CD4-positive, alpha-beta memory T cell (primary cell): ENCODE measurements around the gene CFAP97D2. TPM values are rescaled to one million over a fixed set of nuclear protein-coding genes. Genes with fewer than 3 reads are reported as not detected.
"Not testable (repeated sequence)": the region's sequence is repeated elsewhere in the genome, so short reads cannot be mapped to it uniquely, and the experiment has no call there.

Source experiments
- CTCF ChIA-PET: fragments of 350-600 bp; sonication (Branson Sonifier 250); formaldehyde crosslinking; loops from one replicate; lab custom pipeline; 2021; ENCODE audit warnings: inconsistent platforms; ENCODE audit not compliant: partially characterized antibody; lab: Charles Lee
- POLR2A ChIA-PET: fragments of 350-600 bp; sonication (Branson Sonifier 250); formaldehyde crosslinking; loops from one replicate; lab custom pipeline; 2021; ENCODE audit not compliant: partially characterized antibody; lab: Charles Lee
- DNase-seq, 5 donors: peaks; one replicate each; pipeline versions ENCODE4 v3.0.0 to v3.0.0-alpha.2; 2020 to 2022; ENCODE audit warnings: mixed read lengths in 1 of 5
- H3K27ac ChIP-seq: one replicate; pipeline ENCODE4 v1.7.0; 2013; ENCODE audit warnings: low read depth, low read length
- H3K27me3 ChIP-seq: 2 replicates; pipeline ENCODE4 v1.7.0; 2013; ENCODE audit warnings: mild to moderate bottlenecking, low read length, moderate library complexity; ENCODE audit not compliant: insufficient read depth
- H3K36me3 ChIP-seq: 2 replicates; pipeline ENCODE4 v1.7.0; 2013; ENCODE audit warnings: mild to moderate bottlenecking, low read length, moderate library complexity; ENCODE audit not compliant: insufficient read depth
- H3K4me1 ChIP-seq: 2 replicates; pipeline ENCODE4 v1.7.0; 2013; ENCODE audit warnings: mild to moderate bottlenecking, low read length, moderate library complexity; ENCODE audit not compliant: insufficient read depth
- H3K4me3 ChIP-seq, 2 donors: one replicate each; pipeline ENCODE4 v1.7.0; 2013; ENCODE audit warnings: low read length in 2 of 2, mild to moderate bottlenecking in 1 of 2
- H3K9me3 ChIP-seq, 2 donors: one replicate each; pipeline ENCODE4 v1.7.0; 2013; ENCODE audit warnings: low read length in 2 of 2, control low read depth in 1 of 2; ENCODE audit not compliant: control insufficient read depth in 1 of 2
- H3K27ac Mint-ChIP-seq, 7 donors: one replicate each; pipeline ENCODE4 v1.8.0; 2020 to 2021; ENCODE audit warnings: mixed read lengths in 7 of 7, mild to moderate bottlenecking in 6 of 7, inconsistent platforms in 3 of 7, moderate library complexity in 3 of 7
- H3K27me3 Mint-ChIP-seq, 2 donors: one replicate each; pipeline ENCODE4 v1.8.0; 2020 to 2021; ENCODE audit warnings: mixed read lengths in 2 of 2
- H3K36me3 Mint-ChIP-seq, 2 donors: one replicate each; pipeline ENCODE4 v1.8.0; 2020 to 2021; ENCODE audit warnings: mixed read lengths in 2 of 2, inconsistent platforms in 1 of 2, mild to moderate bottlenecking in 1 of 2
- H3K4me1 Mint-ChIP-seq, 4 donors: one replicate each; pipeline ENCODE4 v1.8.0; 2020 to 2021; ENCODE audit warnings: mixed read lengths in 4 of 4, mild to moderate bottlenecking in 1 of 4
- H3K4me3 Mint-ChIP-seq, 8 donors: one replicate each; pipeline ENCODE4 v1.8.0; 2020 to 2021; ENCODE audit warnings: mixed read lengths in 8 of 8, mild to moderate bottlenecking in 7 of 8, moderate library complexity in 6 of 8, inconsistent platforms in 3 of 8
- H3K9me3 Mint-ChIP-seq, 8 donors: one replicate each; pipeline ENCODE4 v1.8.0; 2020 to 2021; ENCODE audit warnings: mixed read lengths in 8 of 8, mild to moderate bottlenecking in 5 of 8, inconsistent platforms in 3 of 8, moderate library complexity in 1 of 8
- intact Hi-C: fragments of 100-400 bp; cut with micrococcal nuclease; formaldehyde crosslinking; loops from one replicate; pipeline ENCODE4 v1.15.1; 2023
- polyA plus RNA-seq, 2 donors: library from polyadenylated mRNA; unstranded; fragments of 300-500 nt; fragmentation: Illumina TruSeq; gene quantifications; one replicate each; pipeline ENCODE4 v1.2.3, GENCODE V29; 2021
- total RNA-seq, 2 experiments: library from RNA; stranded (reverse); gene quantifications; one replicate each; pipeline ENCODE4 v1.2.3, GENCODE V29; 2021

Gene CFAP97D2
- total and polyA plus RNA-seq, 4 experiments from 2014 or later = not detected

- POLR2A ChIA-PET = interaction anchor here (1.0 to 2.6 kb wide), 5 partner anchors 8 to 42 kb away, joined by 3 to 23 read pairs (median 5); partner anchors contain the start of gene RASA3
- H3K36me3 ChIP-seq = no peaks in the 10 kb centered on the region
- Mint-ChIP-seq H3K27me3 (no peaks in the 10 kb centered on the region), H3K36me3 (no peaks in the 10 kb centered on the region), H3K4me1 (peaks cover 65 to 86% (median 77%) of the 10 kb centered on the region in 4 donors), H3K9me3 (peaks cover 0 to 7% (median 0%) of the 10 kb centered on the region in 8 donors), H3K27ac (peak overlapping the region; percentile 82 to 98 (median 95)), H3K4me3 (peak overlapping the region; percentile 58 to 87 (median 74))
- H3K27me3 ChIP-seq = no peaks in the 10 kb centered on the region
- H3K9me3 ChIP-seq = no peaks in the 10 kb centered on the region
- CTCF ChIA-PET = no interaction called here
- H3K27ac ChIP-seq = peak overlapping the region; percentile 38
- peak in 2 of 5 donors; percentile 39 to 47 for DNase-seq
- H3K4me3 ChIP-seq = no peak overlapping the region
- intact Hi-C loops = no loop called here
- H3K4me1 ChIP-seq = peaks cover 75% of the 10 kb centered on the region
These were observed 22.9 kb upstream of the CFAP97D2 start for GRCh38 chr13:114155926-114156883.

DNA sequence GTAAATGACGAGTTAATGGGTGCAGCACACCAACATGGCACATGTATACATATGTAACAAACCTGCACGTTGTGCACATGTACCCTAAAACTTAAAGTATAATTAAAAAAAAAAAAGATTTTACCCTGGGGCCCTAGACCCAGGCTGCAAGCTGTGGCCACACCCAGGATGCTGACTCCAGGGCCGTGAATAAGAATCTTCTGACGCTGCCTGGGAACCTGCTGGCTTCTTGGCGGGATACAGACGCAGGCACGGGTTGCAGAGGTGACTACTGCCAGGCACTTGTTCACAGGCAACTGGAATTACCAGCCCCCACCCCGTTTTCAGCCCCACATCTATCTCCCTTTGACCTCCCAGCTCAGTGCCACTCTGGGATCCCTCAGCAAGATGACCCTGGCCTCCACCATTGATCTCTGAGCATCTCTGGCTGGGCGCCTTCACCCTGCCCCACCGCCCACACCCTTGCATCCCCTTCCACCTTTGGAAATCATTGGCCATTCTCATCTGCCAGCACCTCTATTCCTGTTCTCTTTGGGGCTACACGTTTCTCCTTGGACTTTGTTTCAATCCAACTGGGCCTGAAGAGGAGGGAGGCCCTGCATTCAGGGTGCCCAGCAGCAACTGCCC lies 21.1 kb upstream of the CFAP97D2 start:
- intact Hi-C loops = no loop called here
- DNase-seq = peak in 1 of 5 donors; percentile 62
- peak overlapping the region; percentile 82 to 98 (median 90) for H3K27ac Mint-ChIP-seq
- no peaks in the 10 kb centered on the region for H3K36me3 ChIP-seq
- peak overlapping the region in 6 of 8 donors; percentile 7 to 81 (median 62) for H3K4me3 Mint-ChIP-seq
- H3K27me3 ChIP-seq = no peaks in the 10 kb centered on the region
- peaks cover 0 to 6% (median 0%) of the 10 kb centered on the region in 8 donors for H3K9me3 Mint-ChIP-seq
- no peaks in the 10 kb centered on the region for H3K36me3 Mint-ChIP-seq
- POLR2A ChIA-PET = interaction anchor here (0.6 to 2.6 kb wide), 13 partner anchors 9 to 91 kb away, joined by 3 to 23 read pairs (median 4); partner anchors contain the start of gene RASA3
- CTCF ChIA-PET = interaction anchor here (0.8 to 1.2 kb wide), 5 partner anchors 10 to 47 kb away, joined by 3 to 4 read pairs (median 3); no protein-coding TSS in a partner anchor
- no peak overlapping the region for H3K4me3 ChIP-seq
- H3K9me3 ChIP-seq = no peaks in the 10 kb centered on the region
- no peak overlapping the region for H3K27ac ChIP-seq
- no peaks in the 10 kb centered on the region for H3K27me3 Mint-ChIP-seq
- peaks cover 66 to 86% (median 77%) of the 10 kb centered on the region in 4 donors for H3K4me1 Mint-ChIP-seq
- H3K4me1 ChIP-seq = peaks cover 75% of the 10 kb centered on the region

- H3K9me3 ChIP-seq, H3K27me3 ChIP-seq, H3K36me3 Mint-ChIP-seq, H3K9me3 Mint-ChIP-seq, H3K27ac ChIP-seq, H3K36me3 ChIP-seq, H3K27me3 Mint-ChIP-seq, intact Hi-C loops, H3K4me3 ChIP-seq, DNase-seq: not testable (repeated sequence)
- H3K4me1 Mint-ChIP-seq = peaks cover 59 to 83% (median 74%) of the 10 kb centered on the region in 4 donors
- H3K27ac Mint-ChIP-seq = peak overlapping the region; percentile 53 to 88 (median 70)
- ChIA-PET CTCF (interaction anchor here (2.1 kb wide), 1 partner anchor 11 kb away, joined by 5 read pairs; no protein-coding TSS in a partner anchor), POLR2A (interaction anchor here (1.5 to 5.8 kb wide), 6 partner anchors 11 to 32 kb away, joined by 3 to 54 read pairs (median 16); partner anchors contain the start of gene RASA3)
- peaks cover 79% of the 10 kb centered on the region for H3K4me1 ChIP-seq
- peak overlapping the region in 5 of 8 donors; percentile 1 to 67 (median 45) for H3K4me3 Mint-ChIP-seq
These were observed 20.0 kb upstream of the CFAP97D2 start for GRCh38 chr13:114158869-114159666.

- DNase-seq = no peak
- no peaks in the 10 kb centered on the region for H3K36me3 Mint-ChIP-seq
- H3K36me3 ChIP-seq = no peaks in the 10 kb centered on the region
- peaks cover 80% of the 10 kb centered on the region for H3K4me1 ChIP-seq
- H3K9me3 Mint-ChIP-seq = peaks cover 0 to 6% (median 0%) of the 10 kb centered on the region in 8 donors
- CTCF ChIA-PET = interaction anchor here (0.7 to 2.1 kb wide), 10 partner anchors 10 to 50 kb away, joined by 3 to 13 read pairs (median 4); no protein-coding TSS in a partner anchor
- H3K27ac ChIP-seq = peak overlapping the region; percentile 23
- peaks cover 58 to 95% (median 77%) of the 10 kb centered on the region in 4 donors for H3K4me1 Mint-ChIP-seq
- H3K27ac Mint-ChIP-seq = peak overlapping the region in 6 of 7 donors; percentile 70 to 97 (median 92)
- POLR2A ChIA-PET = interaction anchor here (1.5 to 5.8 kb wide), 9 partner anchors 10 to 48 kb away, joined by 4 to 54 read pairs (median 15); partner anchors contain the start of gene RASA3
- peak overlapping the region; percentile 36 to 92 (median 86) for H3K4me3 Mint-ChIP-seq
- H3K4me3 ChIP-seq = peak overlapping the region in 1 of 2 donors; percentile 13
- intact Hi-C loops = loop anchor here (5.0 kb wide), 1 partner anchor 34 kb away; no protein-coding TSS in a partner anchor
- no peaks in the 10 kb centered on the region for H3K27me3 Mint-ChIP-seq
- H3K9me3 ChIP-seq = no peaks in the 10 kb centered on the region
- H3K27me3 ChIP-seq = no peaks in the 10 kb centered on the region
These were observed 18.0 kb upstream of the CFAP97D2 start for GRCh38 chr13:114161028-114161556.

DNA sequence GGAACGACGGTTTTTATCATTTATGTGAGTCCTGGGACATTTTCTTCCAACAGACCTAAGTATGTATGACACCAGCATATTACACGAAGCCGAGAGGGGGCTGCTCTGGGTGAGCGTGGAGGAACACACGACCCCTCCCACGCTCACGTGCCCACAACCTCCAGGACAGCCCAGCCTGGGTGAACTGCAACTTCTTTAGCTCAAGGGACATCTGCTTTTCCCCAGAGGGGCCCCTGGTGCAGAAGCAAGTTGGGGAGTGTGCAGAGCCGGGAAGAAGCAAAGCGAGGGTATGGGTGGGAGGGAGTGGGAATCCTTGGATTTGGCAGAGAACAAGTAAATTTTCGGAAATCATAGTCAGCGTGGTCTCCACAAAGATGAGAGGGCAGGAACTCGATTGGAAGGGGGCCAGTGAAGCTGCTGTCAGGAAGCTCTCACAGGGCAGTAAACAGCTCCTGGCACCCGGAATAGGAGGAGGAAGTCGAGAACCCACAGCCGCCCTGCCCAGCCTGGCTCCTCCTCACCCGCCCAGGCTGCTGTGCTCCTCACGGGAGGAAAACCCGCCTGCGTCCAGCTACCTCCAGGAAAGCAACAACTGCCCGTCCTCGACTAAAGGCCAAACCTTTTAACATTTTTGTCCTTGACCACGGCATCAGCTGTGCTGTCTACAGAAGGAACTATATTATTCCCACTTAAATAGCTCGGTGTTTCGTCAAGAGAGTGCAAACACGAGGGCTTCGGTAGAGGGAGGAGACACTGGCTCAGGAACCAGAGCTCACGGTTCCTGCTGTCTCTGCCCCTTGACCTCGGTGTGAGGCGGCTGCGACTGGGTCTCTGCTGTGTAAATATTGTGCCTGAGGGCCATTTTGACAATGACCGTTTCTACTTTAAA lies 17.2 kb upstream of the CFAP97D2 start:
- Mint-ChIP-seq H3K36me3 (no peaks in the 10 kb centered on the region), H3K27me3 (no peaks in the 10 kb centered on the region), H3K27ac (peak overlapping the region; percentile 81 to 97 (median 93)), H3K9me3 (peaks cover 0 to 4% (median 0%) of the 10 kb centered on the region in 8 donors), H3K4me3 (peak overlapping the region; percentile 50 to 92 (median 86)), H3K4me1 (peaks cover 52 to 95% (median 72%) of the 10 kb centered on the region in 4 donors)
- ChIA-PET CTCF (interaction anchor here (1.0 to 2.9 kb wide), 14 partner anchors 9 to 61 kb away, joined by 3 to 13 read pairs (median 5); no protein-coding TSS in a partner anchor), POLR2A (interaction anchor here (0.9 to 5.8 kb wide), 19 partner anchors 9 to 120 kb away, joined by 3 to 54 read pairs (median 6); partner anchors contain the start of genes RASA3 and UPF3A)
- Histone ChIP-seq H3K27ac (peak overlapping the region; percentile 23), H3K4me1 (peaks cover 81% of the 10 kb centered on the region), H3K27me3 (no peaks in the 10 kb centered on the region), H3K36me3 (no peaks in the 10 kb centered on the region), H3K9me3 (no peaks in the 10 kb centered on the region), H3K4me3 (peak overlapping the region in 1 of 2 donors; percentile 13)
- intact Hi-C loops = loop anchor here (1.0 to 5.0 kb wide), 2 partner anchors 14 to 35 kb away; no protein-coding TSS in a partner anchor
- DNase-seq = peak in 3 of 5 donors; percentile 32 to 51 (median 39)
